DMS153 treated with DMSO at 0.1 percent for 48 hours (cell line): ENCODE data around the gene GON4L.
"Not testable (repeated sequence)": the region's sequence is repeated elsewhere in the genome, so short reads cannot be mapped to it uniquely, and the experiment has no call there.

Source experiments
- DNase-seq: peaks from one replicate; lab custom pipeline; 2025; ENCODE audit not compliant: unreplicated experiment; lab: John Stamatoyannopoulos, UW

GON4L gene

DNA sequence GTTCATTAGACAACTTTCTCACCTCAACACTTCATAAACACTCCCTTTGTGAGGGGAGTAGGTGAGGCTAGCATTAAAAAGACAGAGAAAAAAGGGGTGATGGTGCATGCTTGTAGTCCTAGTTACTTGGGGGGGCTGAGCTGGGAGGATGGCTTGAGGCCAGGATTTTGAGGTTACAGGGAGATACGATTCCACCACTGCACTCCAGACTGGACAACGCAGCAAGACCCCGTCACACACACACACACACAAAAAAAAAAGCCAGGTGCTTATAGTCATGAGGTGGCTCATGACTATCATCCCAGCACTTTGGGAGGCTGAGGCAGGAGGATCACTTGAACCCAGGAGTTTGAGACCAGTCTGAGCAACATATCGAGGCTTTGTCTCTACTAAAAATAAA, 29.6 kb downstream of the GON4L start:
- DNase-seq: no peak

DNA sequence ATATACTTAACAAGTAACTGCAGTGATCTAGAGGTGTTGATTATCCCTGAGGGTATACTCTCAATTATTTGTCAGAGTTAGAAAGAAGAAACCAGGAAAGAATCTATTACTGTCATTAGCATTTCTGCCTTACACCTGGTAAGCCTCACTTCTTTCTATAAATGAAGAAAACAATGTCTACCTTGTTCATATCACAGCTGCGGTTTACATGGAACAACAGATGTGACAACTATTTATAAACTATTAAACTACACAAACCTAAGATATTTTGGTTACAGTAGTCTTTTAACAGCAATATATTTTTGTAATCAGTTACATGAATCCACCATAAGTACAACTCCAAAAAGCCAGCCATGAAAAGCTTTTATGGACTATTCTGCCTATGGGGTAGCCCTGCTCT, 40.7 kb downstream of the GON4L start:
- no peak for DNase-seq

DNA sequence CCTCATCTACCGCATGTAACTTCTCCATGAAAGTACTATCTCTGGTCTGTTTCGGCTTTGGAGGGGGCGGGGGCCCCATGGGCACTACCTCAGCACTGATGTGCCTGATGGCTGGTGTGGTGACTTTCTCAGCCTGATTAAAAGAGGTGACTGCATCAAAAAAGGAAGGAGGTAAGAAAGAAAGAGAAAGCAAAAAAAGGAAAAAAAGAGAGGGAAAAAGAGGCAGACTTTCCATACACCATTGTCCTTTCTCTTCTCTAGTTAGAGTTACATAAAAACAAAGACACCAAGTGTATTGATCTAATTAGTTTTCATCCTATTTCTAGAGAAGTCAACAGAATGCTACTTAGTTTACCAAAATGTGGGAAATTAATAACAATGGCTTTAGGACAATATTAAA, 43.3 kb downstream of the GON4L start:
- no peak for DNase-seq

DNA sequence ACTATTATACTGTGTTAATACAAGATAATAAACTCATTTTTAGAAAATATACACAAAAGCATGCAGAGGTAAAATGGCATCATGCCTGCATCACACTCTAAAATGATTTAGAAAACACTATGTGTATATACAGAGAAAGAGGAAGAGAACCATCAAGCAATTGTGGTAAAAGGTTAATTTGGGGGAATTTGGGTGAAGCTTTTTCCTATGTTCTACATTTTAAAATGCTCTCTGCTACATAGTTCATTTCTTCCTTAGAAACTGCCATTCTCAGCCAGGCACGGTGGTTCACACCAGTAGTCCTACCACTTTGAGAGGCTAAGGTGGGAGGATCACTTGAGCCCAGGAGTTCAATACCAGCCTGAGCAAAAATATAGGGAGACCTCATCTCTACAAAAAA, 44.1 kb downstream of the GON4L start:
- no peak for DNase-seq

DNA sequence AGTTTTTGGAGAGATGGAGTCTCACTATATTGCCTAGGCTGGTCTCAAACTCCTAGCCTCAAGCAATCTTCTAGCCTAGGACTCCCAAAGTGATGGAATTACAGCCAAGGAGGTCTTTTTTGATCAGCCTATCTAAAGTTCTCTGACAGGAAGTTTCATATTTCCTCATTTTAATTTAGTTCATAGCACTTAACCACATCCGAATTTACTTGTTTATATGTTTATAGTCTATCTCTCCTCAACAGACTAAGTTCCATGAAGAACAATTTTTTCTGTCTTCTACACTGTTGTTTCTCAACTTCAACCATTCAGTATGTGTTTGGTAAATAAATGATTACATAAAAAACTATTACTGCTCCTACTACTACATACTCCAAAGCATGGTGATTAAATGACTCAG, 47.9 kb downstream of the GON4L start:
- no peak for DNase-seq

DNA sequence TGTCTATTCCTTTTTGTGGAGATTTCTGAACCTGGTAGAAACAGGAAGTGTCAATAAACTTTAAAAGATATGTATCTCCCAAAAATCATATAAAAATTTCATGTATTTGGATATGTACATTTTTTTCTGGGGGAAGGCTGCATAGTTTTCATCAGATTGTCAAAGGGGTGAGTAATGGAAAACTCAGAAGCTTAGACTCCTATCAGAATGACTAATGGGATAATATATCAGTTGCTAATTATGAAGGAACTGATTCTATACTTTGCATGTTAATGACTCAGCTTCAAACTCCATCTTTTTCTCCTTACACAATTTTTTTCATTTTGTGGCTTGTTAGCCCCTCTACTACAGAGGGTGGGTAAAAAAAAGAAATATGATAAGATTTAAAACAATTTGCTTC, 55.9 kb downstream of the GON4L start:
- no peak for DNase-seq

DNA sequence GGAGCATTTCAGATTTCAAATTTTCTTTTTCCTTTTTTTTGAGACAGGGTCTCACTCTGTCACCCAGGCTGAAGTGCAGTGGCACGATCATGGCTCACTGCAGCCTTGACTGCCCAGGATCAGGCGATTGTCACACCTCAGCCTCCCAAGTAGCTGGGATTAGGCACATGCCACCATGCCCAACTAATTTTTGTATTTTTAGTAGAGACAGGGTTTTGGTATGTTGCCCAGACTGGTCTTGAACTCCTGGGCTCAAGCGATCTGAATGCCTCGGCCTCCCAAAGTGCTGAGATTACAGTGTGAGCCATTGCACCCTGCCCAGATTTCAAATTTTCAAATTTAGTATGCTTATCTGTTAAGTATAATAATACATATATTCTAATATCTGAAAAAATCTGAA, 61.4 kb downstream of the GON4L start:
- DNase-seq: not testable (repeated sequence)

DNA sequence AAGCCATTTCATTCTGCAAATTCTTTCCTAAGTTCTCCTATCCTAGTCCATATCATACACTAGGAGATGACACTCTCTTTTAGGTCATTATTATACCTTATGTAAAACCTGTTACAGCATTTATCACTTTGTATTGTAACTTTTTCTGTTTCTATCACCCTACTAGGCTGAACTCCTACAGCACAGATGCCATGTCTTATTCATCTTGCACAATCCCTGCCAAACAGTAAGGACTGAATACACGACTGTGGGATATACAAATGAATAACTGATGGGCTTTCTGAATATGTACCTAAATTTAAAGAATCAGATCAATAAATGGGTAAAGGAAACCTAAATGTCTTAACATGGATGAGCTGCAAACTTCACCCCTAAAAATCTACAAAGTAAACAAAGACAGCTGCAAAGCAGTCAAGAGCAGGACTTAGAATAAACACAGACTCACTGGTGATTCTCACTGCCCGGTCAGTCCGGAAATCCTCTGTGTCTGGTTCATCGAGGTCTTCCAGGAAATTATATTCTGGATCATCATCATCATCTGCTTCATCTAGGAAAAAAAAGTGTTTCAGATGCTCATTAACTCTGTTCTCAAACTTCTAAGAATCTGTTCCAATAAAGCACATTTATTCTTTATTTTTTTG, 62.3 kb downstream of the GON4L start:
- DNase-seq: no peak

DNA sequence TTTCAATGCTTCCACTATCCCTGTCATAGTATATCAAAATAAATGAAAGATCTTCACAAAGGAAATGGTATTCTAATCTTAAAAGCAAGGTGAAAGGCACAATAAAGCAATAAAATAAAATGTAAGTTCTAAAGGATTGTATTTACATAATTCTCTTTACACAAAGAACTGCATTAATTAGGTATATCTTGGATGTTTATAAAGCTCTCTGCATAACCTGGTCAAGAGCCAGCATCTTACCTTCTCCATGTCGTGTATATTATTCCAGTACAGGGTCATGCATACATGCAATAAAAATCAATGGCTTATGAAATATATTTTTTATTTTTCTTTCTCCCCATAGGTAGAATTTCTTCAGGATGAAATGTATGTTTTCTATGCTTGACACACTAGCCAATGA, 63.8 kb downstream of the GON4L start:
- DNase-seq: no peak

DNA sequence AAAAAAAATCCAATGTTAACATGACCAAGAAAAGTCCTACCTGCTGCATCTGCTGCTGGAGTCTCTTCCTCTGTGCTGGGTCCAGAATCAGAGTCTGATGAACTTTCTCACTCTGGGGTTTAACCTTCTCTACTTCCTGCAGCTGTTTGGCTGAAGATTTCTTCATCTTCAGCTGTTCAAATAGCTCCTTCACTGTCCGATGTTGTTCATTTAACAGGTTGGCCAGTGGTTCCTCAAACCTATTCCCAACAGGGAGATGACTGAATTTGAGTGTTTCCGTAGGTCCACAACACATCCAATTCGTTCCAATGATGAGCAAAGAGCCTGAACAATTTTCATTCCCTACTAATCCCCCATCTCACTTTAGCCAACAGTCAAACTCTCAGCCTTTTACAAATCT, 79.4 kb downstream of the GON4L start:
- DNase-seq: no peak

DNA sequence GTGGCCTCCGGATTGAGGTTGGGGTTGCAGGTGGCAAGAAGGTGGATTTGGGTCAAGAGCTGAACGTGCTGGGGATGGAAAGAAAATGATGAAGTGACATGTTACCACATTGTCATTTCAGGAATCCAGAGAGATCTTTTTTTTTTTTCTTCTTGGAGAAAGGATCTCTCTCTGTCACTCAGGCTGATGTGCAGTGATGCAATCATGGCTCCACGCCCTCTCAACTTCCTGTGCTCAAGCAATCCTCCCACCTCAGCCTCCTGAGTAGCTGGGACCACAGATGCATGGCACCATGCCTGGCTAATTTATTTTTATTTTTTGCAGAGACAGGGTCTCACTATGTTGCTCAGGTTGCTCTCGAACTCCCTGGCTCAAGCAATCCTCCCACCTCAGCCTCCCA, 80.6 kb downstream of the GON4L start:
- no peak for DNase-seq

DNA sequence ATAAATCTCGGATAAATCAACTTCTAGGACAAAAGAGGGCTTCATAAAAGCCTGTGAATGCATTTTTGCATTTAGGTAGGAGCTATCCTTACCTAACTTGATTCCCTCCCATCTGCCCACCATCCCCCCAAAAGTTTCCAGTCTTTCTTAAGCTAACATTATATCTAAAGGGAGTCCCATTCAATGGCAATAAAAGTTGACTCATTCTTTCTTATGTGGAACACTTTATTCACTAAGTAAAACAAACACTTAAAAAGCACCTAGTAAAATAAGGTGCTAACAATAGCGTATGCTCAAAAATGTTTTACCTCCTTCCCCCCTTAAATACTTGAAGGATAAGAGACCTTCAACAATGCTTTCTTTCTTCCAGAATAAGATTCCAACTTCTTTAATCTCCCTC, 83.8 kb downstream of the GON4L start:
- no peak for DNase-seq

DNA sequence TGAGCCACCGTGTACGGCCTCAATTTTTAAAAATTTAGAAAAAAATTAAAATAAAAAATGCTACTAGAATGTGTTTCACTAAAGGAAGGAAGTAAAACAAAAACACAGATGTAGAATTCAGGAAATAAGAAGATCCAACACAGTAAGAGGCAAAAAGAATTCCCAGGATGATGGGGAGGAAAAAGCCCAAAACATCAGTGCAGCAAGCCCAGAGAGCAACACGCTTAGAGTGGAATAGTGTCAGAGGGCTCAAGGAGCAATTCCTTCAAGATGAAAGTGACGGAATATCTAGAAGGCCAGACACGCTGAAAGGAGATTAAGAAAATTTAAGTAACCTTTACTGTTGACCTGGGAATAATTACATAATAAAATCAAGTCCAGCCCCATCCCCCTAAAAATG, 87.8 kb downstream of the GON4L start:
- no peak for DNase-seq

DNA sequence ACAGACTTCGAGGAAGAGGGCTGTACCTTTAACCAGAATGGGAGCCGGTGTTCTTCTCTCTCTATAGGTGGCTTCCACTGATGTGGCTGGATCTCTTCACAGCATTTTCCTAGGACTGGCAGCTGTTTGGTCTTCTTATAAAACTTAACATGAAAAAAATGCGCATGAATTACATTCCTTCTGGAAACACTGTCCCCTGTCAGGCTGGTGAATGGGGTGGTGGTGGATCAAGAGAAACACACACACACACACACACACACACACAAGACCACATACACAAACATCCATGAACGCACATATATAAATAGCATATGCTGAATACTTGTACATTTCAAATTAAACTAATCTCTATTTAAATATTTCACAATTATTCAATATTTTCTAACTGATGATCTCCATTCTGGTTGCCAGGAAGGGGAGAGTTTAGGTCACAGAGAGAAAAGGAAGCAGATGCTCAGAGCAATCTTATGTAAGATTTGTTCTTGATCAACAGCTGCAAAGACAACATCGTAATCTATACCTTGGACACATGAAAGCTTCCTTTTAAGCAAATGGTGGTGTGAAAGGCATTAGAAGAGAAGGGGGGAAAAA, 89.5 kb downstream of the GON4L start:
- DNase-seq: not testable (repeated sequence)

DNA sequence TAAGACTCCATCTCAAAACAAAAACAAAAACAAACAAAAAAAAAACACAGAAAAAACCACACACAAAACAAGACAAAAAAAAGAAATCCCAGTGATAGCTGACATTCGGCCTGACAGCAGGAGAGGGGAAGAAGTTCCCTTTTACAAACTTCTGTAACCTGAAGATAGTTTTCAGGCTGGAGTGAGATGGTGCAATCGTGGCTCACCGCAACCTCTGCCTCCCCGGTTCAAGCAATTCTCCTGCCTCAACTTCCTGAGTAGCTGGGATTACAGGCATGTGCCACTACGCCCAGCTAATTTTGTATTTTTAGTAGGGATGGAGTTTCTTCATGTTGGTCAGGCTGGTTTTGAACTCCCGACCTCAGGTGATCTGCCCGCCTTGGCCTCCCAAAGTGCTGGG, 93.0 kb downstream of the GON4L start:
- DNase-seq: not testable (repeated sequence)

DNA sequence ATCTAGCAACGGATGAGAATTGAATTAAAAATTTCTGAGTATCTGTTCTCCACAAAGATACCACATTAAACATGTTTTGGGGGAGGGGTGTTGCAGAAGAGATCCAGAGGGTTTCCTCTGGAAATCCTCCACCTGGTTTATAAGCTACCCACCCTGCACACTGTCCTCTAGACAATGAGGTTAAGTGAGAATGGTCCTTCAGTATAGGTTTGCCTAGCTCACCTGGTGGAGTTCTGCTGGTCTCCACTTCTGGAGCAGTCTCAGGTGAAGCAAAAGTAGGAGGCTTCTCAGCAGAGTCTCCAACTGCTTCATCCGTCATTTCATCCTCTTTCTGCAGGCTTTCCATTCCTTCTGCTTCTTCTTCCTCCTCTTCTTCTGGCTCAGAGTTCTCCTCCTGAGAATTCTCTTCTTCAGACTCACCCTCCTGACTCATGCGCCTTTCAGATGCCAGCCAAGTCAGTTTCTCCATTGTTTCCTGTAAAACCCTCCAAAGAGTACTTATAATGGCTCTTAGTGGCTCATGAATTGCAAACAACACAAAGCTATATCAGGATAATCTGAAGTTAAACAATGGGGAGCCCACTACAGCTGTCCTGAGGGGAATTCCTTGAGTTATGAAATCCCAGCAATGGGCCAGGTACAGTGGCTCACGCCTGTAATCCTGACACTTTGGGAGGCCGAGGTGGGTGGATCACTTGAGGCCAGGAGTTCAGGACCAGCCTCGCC, 93.8 kb downstream of the GON4L start:
- not testable (repeated sequence) for DNase-seq

DNA sequence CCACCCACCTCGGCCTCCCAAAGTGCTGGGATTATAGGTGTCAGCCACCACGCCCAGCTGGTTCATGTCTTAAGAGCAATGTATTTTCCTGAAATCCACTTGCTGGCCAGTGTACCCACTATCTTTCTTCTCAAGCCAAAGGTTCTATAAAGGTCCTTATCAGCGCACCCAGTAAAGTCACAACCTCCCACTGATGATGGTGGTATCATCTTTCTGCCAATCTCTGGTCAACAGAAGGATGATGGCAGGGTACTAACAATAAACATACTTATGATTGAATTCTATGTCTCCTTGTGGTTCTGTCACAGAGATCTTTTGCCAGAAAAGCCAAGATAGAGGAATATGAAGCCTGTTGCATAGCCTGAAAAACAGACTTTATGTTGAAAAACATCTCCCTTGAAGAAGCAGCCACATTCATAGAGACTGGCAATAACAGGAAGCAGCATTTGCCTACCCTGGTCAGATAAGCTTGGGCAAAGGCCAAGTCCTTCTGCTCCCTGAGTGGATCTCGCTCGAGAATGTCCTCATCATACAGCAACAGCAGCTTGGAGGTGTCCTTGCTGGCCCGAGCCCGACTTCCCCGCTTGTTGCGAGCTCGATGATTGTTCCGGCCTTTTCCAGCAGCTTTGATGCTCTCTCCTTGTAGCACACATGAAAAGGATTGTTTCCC, 95.1 kb downstream of the GON4L start:
- DNase-seq: no peak

DNA sequence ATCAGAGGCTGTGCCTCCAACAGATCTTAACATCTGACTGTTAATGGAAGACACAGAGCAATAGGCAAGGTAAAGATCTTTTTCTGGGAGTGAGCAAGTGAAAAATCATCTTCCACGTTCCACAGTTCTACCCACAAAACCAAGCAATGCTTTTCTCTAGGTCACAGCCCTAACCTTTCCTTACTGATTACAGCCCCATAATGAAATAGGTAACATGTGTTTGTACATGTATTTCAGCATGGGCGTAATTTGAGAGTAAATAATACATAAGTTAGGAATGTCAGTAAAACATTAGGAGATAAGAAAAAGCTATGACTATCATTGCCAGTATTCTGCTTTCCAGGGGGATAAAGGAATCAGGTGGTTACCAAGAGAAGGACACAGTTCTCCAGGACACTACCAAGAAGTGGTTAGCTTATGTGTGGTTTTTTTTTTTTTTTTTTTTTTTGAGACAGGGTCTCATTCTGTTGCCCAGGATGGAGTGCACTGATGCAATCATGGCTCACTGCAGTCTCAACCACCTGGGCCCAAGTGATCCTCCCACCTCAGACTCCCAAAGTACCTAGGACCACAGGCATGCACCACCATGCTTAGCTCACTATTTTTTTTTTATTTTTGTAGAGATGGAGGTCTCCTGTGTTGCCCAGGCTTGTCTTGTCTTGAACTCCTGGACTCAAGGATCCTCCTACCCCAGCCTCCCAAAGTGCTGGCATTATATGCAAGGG, 96.1 kb downstream of the GON4L start:
- DNase-seq: no peak

DNA sequence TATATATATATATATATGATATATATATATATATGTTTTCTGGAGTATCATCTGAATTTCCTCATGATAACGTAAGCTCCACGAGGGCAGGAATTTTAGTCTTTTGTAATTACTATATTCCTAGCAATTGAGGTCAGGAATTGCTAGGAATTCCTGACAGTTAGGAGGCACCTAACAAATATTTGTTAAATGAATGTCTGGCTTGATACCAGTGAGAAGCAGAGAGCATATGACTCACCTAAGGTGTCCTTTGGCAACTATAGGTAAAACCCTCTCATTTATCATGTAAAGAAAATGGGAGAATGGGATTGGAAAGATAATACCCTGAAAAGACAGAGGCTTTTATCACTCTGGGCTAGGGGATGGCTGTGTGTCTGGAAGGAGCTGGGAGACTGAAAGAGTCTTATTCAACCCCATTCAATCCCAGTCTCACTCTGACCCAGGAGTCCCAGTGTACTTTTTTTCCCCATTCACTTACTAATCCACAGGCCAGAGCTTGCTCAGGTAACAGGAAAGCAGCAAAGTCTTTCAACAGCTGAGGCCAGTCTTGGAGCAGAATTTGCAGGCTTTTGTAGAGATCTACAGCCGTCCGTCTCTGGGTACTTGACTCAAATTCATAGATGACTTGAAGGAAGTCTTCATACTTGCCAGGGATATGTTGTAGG, 96.9 kb downstream of the GON4L start:
- DNase-seq: no peak

DNA sequence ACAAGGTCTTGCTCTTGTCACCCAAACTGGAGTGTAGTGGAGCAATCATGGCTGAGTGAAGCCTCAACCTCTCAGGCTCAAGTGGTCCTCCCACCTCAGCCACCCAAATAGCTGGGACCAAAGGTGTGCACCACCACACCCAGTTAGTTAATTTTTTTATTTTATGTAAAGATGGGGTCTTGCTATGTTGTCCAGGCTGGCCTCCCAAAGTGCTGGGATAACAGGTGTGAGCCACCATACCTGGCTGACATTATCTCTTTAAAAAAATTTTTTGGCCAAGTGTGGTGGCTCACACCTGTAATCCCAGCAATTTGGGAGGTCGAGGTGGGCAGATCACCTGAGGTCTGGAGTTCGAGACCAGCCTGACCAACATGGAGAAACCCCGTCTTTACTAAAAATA, 98.0 kb downstream of the GON4L start:
- DNase-seq: not testable (repeated sequence)

DNA sequence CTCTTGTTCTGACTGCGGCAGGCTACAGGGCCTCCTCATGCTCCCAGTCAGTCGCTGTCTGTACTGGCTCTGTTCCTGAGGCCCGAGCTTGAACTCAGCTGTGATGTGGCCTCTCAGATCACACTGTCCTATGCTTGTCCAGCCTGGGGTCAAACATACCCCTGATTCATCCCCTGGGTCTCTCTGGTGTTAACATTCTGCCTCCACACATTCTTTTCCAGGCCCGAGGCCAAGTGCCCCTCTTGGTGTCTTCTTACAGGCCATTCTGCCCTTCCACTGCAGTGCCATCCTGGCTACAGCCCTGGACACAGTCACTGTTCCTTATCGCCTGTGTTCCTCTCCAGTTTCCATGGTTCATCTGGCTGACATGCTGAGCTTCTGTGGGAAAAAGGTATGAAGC, 108.9 kb downstream of the GON4L start:
- not testable (repeated sequence) for DNase-seq
